Stimulated activated CD8-positive, alpha-beta memory T cell treated with anti-CD3 and anti-CD28 coated beads, Interleukin-7, amount 100 ng/mL, for 48 hours (primary cell): ENCODE results near the gene ASAP2.

Experiments used
- DNase-seq, 2 donors: peaks; one replicate each; pipeline ENCODE4 v3.0.0-alpha.2; 2020; ENCODE audit warnings: low read depth in 1 of 2; ENCODE audit errors: extremely low read depth in 1 of 2

Gene ASAP2

GRCh38 chr2:9313443-9313842 is 106.8 kb downstream of the ASAP2 start:
- DNase-seq = no peak

GRCh38 chr2:9315280-9315847 is 108.8 kb downstream of the ASAP2 start:
- DNase-seq = no peak

GRCh38 chr2:9317559-9317958 is 110.9 kb downstream of the ASAP2 start:
- no peak for DNase-seq

- no peak for DNase-seq
These were observed 112.1 kb downstream of the ASAP2 start for GRCh38 chr2:9318461-9319337.

- DNase-seq = no peak
These were observed 112.7 kb downstream of the ASAP2 start for GRCh38 chr2:9319338-9319715.

- no peak for DNase-seq
These were observed 116.0 kb downstream of the ASAP2 start for GRCh38 chr2:9322576-9322975.

- no peak for DNase-seq
These were observed 118.8 kb downstream of the ASAP2 start for GRCh38 chr2:9325428-9325827.

GRCh38 chr2:9326975-9327374 is 120.4 kb downstream of the ASAP2 start:
- no peak for DNase-seq

GRCh38 chr2:9327873-9328352 is 121.3 kb downstream of the ASAP2 start:
- no peak for DNase-seq

GRCh38 chr2:9328931-9329330 is 122.3 kb downstream of the ASAP2 start:
- DNase-seq = no peak

GRCh38 chr2:9329497-9329896 is 122.9 kb downstream of the ASAP2 start:
- DNase-seq = no peak

GRCh38 chr2:9330612-9331270 is 124.1 kb downstream of the ASAP2 start:
- no peak for DNase-seq

GRCh38 chr2:9331704-9332103 is 125.1 kb downstream of the ASAP2 start:
- no peak for DNase-seq

GRCh38 chr2:9332136-9332852 is 125.7 kb downstream of the ASAP2 start:
- DNase-seq = no peak

- no peak for DNase-seq
These were observed 126.2 kb downstream of the ASAP2 start for GRCh38 chr2:9332853-9333245.

- no peak for DNase-seq
These were observed 127.1 kb downstream of the ASAP2 start for GRCh38 chr2:9333591-9334171.

- DNase-seq = no peak
These were observed 128.1 kb downstream of the ASAP2 start for GRCh38 chr2:9334761-9335160.

GRCh38 chr2:9335322-9335832 is 128.8 kb downstream of the ASAP2 start:
- DNase-seq = no peak

GRCh38 chr2:9336241-9336575 is 129.6 kb downstream of the ASAP2 start:
- DNase-seq = peak in 1 of 2 donors; percentile 4

GRCh38 chr2:9336576-9337314 is 130.1 kb downstream of the ASAP2 start:
- no peak for DNase-seq
